Tibial artery (tissue), 4 donors: ENCODE measurements around the gene COPS3.
"Not testable (repeated sequence)": the region's sequence is repeated elsewhere in the genome, so short reads cannot be mapped to it uniquely, and the experiment has no call there.

Experiments
- DNase-seq, 2 donors: peaks; one replicate each; pipeline ENCODE4 v3.0.0-alpha.2; 2019
- H3K27ac ChIP-seq, 2 donors: fragments of 200-600 bp; sonication (generic) in 1 of 2; 1 replicate in 1 of 2; 2 replicates in 1 of 2; pipeline ENCODE4 v1.5.1; 2018 to 2019; ENCODE audit warnings: mild to moderate bottlenecking in 1 of 2
- H3K27me3 ChIP-seq, 2 donors: fragments of 200-600 bp; sonication (generic) in 1 of 2; one replicate each; pipeline versions ENCODE4 v1.5.1 to v1.6.0; 2016 to 2019
- H3K36me3 ChIP-seq, 3 donors: fragments of 200-600 bp; sonication (generic) in 2 of 3; one replicate each; pipeline ENCODE4 v1.5.1; 2016 to 2019; ENCODE audit warnings: mild to moderate bottlenecking in 2 of 3
- H3K4me1 ChIP-seq, 4 donors: fragments of 200-600 bp; sonication (generic) in 2 of 4; 1 replicate in 3 of 4; 2 replicates in 1 of 4; pipeline ENCODE4 v1.5.1; 2016 to 2019
- H3K4me3 ChIP-seq, 2 donors: fragments of 200-600 bp; sonication (generic) in 1 of 2; 1 replicate in 1 of 2; 2 replicates in 1 of 2; pipeline ENCODE4 v1.5.1; 2018 to 2019; ENCODE audit warnings: mild to moderate bottlenecking in 2 of 2
- H3K9me3 ChIP-seq, 3 donors: fragments of 200-600 bp; sonication (generic) in 1 of 3; one replicate each; pipeline ENCODE4 v1.5.1; 2016 to 2019
- intact Hi-C: fragments of 100-400 bp; cut with DNase I; formaldehyde crosslinking; loops from one replicate; pipeline ENCODE4 v1.15.0; 2023; ENCODE audit warnings: low total_unique reads
- TF ChIP-seq, protein P1 (sequence below), 2 experiments: fragments of 200-600 bp in 1 of 2; fragments of 450-650 bp in 1 of 2; IDR thresholded peaks; one replicate each; pipeline ENCODE4 v1.5.1; 2017 to 2019; ENCODE audit warnings: antibody characterized with exemption in 2 of 2, mild to moderate bottlenecking in 1 of 2, moderate library complexity in 1 of 2

Gene COPS3

DNA sequence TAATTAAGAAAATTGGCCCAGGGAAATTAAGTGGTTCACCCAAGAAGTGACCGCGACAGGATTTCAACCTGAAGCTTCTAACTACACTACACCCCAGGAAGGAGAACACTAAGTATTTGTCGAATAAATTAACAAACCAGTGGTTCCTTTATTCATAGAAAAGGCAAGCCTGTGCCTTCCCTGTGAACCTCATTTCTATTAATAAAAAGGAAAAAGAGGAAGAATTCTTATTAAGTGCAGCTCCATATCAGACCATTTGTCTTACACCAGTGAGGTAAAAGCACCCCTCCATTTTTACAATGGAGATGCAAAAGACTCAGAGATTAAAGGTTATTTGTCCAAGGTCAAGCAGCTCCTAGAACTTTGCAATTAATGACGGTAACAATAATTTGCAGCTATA is 1.7 kb downstream of the COPS3 start:
- Histone ChIP-seq H3K27me3 (no peaks in the 10 kb centered on the region), H3K9me3 (no peaks in the 10 kb centered on the region), H3K4me3 (no peak overlapping the region), H3K36me3 (peaks cover 0 to 18% (median 14%) of the 10 kb centered on the region in 3 donors), H3K27ac (no peak overlapping the region), H3K4me1 (peaks cover 0 to 38% (median 21%) of the 10 kb centered on the region in 4 donors)
- intact Hi-C loops = no loop called here
- no peak for DNase-seq
- TF ChIP-seq, protein P1, sequence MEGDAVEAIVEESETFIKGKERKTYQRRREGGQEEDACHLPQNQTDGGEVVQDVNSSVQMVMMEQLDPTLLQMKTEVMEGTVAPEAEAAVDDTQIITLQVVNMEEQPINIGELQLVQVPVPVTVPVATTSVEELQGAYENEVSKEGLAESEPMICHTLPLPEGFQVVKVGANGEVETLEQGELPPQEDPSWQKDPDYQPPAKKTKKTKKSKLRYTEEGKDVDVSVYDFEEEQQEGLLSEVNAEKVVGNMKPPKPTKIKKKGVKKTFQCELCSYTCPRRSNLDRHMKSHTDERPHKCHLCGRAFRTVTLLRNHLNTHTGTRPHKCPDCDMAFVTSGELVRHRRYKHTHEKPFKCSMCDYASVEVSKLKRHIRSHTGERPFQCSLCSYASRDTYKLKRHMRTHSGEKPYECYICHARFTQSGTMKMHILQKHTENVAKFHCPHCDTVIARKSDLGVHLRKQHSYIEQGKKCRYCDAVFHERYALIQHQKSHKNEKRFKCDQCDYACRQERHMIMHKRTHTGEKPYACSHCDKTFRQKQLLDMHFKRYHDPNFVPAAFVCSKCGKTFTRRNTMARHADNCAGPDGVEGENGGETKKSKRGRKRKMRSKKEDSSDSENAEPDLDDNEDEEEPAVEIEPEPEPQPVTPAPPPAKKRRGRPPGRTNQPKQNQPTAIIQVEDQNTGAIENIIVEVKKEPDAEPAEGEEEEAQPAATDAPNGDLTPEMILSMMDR (IDR thresholded peaks at IDR 0.05) = no peak

DNA sequence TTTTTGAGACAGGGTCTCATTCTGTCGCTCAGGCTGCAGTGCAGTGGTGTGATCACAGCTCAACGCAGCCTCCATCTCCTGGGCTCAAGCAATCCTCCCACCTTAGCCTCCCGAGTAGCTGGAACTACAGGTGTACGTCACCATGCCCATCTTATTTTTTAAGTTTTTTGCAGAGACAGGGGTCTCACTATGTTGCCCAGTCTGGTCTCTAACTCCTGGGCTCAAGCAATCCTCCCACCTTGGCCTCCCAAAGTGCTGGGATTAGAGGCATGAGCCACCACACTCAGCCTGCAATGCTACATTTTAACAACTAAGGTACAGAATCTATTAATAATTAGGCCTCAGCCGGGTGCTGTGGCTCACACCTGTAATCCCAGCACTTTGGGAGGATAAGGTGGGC is 3.6 kb downstream of the COPS3 start:
- H3K4me3 ChIP-seq, H3K9me3 ChIP-seq, intact Hi-C loops, H3K27ac ChIP-seq, H3K27me3 ChIP-seq, DNase-seq: not testable (repeated sequence)
- H3K4me1 ChIP-seq = peaks cover 0 to 38% (median 21%) of the 10 kb centered on the region in 4 donors
- H3K36me3 ChIP-seq = peaks cover 8 to 31% (median 29%) of the 10 kb centered on the region in 3 donors

DNA sequence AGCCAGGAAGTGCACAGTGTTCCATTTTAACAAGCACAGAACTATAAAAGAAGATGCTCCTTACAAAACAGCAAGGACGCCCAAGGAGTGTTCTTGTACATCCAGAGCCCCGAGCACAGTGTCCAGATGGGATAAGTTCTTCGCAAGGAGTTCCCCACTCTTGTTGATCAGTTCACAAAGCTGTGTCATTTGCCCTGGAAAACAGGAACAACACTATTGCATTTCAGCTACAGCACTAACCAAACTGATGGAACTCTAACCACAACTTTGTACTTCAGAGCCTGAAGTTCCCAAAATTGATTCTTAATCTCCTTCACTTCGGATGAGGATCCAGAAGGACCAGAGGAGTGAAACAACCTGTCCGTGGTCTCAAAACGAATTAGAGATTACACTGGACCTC is 5.1 kb downstream of the COPS3 start:
- Histone ChIP-seq H3K4me1 (peaks cover 0 to 34% (median 19%) of the 10 kb centered on the region in 4 donors), H3K36me3 (peaks cover 16 to 37% (median 34%) of the 10 kb centered on the region in 3 donors)
- TF ChIP-seq, protein P1 (IDR thresholded peaks at IDR 0.05) = no peak

DNA sequence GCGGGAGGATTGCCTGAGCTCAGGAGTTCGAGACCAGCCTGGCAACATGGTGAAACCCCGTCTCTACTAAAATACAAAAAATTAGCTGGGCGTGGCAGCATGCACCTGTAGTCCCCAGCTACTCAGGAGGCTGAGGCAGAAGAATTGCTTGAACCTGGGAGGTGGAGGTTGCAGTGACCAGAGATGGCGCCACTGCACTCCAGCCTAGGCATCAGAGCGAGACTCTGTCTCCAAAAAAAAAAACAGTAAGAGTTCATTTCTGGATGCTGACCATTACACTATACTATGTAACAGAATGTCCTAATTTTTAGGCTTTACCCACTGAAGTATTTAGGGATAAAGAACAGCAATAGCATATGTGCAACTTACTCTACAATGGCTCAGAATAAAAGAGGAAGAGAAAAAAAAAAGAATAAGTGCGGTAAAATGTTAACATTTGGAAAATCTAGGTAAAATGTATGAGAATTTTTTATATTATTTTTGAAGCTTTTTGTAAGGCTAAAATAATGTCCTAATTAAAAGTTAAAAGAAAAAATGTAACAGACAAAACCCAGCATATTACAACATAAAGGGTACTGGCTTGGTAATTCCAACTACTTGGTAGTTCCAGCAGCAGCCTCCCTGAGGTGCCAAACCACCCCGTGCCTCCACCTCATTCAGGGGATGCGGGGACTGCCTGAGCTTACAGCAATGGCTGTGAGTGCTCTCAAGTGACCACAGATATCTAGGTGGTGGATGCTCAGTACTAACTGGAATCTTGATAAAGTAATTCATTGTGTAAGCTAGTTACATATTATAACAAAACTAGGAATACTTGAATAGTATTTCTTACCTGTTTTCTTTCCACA is 10.9 kb downstream of the COPS3 start:
- TF ChIP-seq, protein P1 (IDR thresholded peaks at IDR 0.05) = no peak
- intact Hi-C loops = no loop called here
- H3K36me3 ChIP-seq = peaks cover 71 to 86% (median 85%) of the 10 kb centered on the region in 3 donors
- no peaks in the 10 kb centered on the region for H3K4me1 ChIP-seq
- no peaks in the 10 kb centered on the region for H3K27me3 ChIP-seq
- no peak for DNase-seq
- H3K4me3 ChIP-seq = no peak overlapping the region
- H3K9me3 ChIP-seq = no peaks in the 10 kb centered on the region
- H3K27ac ChIP-seq = no peak overlapping the region

More for the DNA sequence above, 5.1 kb downstream of the COPS3 start:
- intact Hi-C loops = no loop called here
- no peak for DNase-seq
- H3K27ac ChIP-seq = no peak overlapping the region
- no peaks in the 10 kb centered on the region for H3K9me3 ChIP-seq
- H3K4me3 ChIP-seq = no peak overlapping the region
- H3K27me3 ChIP-seq = no peaks in the 10 kb centered on the region

DNA sequence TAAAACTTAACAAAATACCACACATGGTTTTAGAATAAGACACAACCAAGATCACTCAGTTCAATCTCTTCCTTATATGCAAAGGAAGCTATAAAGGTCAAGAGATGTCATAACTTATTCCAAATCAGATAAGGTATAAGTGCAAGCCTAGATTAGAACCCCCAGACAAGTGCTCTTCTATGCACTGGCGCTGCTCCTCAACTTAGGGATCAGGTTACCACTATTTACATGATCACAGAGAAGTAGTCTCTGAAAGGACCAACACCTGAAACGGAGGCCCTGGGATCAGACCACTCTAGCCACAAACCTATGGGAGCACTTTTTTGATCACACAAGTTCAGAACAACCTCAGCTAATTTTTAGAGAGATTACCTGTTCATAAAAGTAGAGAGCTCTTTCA is 16.6 kb downstream of the COPS3 start:
- H3K27ac ChIP-seq = no peak overlapping the region
- no peaks in the 10 kb centered on the region for H3K4me1 ChIP-seq
- peaks cover 85 to 96% (median 89%) of the 10 kb centered on the region in 3 donors for H3K36me3 ChIP-seq
- TF ChIP-seq, protein P1 (IDR thresholded peaks at IDR 0.05) = no peak
- intact Hi-C loops = no loop called here
- H3K4me3 ChIP-seq = no peak overlapping the region
- no peaks in the 10 kb centered on the region for H3K9me3 ChIP-seq
- H3K27me3 ChIP-seq = no peaks in the 10 kb centered on the region
- DNase-seq = no peak

DNA sequence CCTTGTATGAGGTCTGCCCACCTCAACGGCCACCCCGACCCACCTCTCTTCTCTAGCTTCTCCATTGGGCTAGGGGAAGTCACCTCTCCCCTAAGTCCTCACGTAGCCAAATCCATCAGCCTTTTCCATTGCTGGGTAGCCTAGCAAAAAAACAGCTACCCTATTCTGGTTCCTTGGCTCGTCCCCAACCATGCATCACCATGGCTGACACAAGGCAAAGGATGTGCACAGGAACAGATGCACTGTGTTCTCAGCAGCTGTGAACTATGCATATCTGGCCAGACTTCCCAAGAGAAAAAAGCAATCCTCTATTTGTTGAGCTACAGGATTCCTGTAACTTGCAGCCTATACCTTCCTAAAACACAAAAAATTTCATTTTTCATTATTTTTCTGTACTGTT is 22.0 kb downstream of the COPS3 start:
- TF ChIP-seq, protein P1 (IDR thresholded peaks at IDR 0.05) = no peak
- peaks cover 76 to 95% (median 91%) of the 10 kb centered on the region in 3 donors for H3K36me3 ChIP-seq
- intact Hi-C loops = no loop called here
- H3K27ac ChIP-seq = no peak overlapping the region
- H3K27me3 ChIP-seq = no peaks in the 10 kb centered on the region
- H3K9me3 ChIP-seq = no peaks in the 10 kb centered on the region
- no peak overlapping the region for H3K4me3 ChIP-seq
- no peak for DNase-seq
- no peaks in the 10 kb centered on the region for H3K4me1 ChIP-seq
